GM12874 (cell line): Measurements from ENCODE around the gene GFRA3.

Experiments used
- TF ChIP-seq, protein P1 (sequence below): IDR thresholded peaks from 2 replicates; pipeline ENCODE4 v1.5.1; 2011; ENCODE audit warnings: low read depth, mild to moderate bottlenecking, control low read depth, low read length, moderate library complexity; ENCODE audit not compliant: insufficient read depth

The GFRA3 gene

DNA sequence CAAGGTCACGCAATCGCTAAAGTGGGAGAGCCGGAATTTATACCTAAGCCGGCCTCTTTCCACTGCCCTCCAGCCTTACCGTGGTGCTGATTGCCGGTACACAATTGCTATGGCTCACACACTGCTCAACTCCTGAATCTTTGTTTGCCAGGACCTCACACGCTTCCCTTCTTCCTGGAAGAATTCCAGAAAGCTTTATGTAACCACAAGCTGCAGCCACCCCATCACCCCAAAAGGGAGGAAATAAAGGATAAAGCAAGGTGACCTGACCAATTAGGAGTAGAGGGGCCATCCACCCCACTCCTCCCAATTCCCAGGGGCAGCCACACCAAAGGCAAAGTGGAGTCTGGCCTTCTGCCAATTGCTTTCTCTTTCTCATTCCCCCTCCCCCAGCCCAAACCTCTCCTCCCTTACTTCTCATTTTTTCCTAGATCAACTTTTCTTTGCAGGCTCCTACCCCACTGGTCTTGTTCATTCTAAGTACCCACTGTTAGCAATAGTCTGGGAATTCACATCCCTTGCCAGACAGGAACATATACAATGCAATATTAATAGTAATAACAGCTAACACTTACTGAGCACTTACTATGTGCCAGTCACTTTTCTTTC is 43.3 kb downstream of the GFRA3 start:
- TF ChIP-seq, protein P1, sequence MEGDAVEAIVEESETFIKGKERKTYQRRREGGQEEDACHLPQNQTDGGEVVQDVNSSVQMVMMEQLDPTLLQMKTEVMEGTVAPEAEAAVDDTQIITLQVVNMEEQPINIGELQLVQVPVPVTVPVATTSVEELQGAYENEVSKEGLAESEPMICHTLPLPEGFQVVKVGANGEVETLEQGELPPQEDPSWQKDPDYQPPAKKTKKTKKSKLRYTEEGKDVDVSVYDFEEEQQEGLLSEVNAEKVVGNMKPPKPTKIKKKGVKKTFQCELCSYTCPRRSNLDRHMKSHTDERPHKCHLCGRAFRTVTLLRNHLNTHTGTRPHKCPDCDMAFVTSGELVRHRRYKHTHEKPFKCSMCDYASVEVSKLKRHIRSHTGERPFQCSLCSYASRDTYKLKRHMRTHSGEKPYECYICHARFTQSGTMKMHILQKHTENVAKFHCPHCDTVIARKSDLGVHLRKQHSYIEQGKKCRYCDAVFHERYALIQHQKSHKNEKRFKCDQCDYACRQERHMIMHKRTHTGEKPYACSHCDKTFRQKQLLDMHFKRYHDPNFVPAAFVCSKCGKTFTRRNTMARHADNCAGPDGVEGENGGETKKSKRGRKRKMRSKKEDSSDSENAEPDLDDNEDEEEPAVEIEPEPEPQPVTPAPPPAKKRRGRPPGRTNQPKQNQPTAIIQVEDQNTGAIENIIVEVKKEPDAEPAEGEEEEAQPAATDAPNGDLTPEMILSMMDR: no peak

GRCh38 chr5:138230261-138230660 is 44.2 kb downstream of the GFRA3 start:
- TF ChIP-seq, protein P1: no peak

GRCh38 chr5:138229387-138229786 is 45.0 kb downstream of the GFRA3 start:
- TF ChIP-seq, protein P1: no peak

- TF ChIP-seq, protein P1: no peak
These were observed 47.5 kb downstream of the GFRA3 start for GRCh38 chr5:138226910-138227309.

- TF ChIP-seq, protein P1: no peak
These were observed 49.7 kb downstream of the GFRA3 start for GRCh38 chr5:138224712-138225111.

GRCh38 chr5:138223532-138223931 is 50.9 kb downstream of the GFRA3 start:
- TF ChIP-seq, protein P1: no peak

GRCh38 chr5:138216799-138217198 is 57.6 kb downstream of the GFRA3 start:
- TF ChIP-seq, protein P1: no peak
